T-helper 1 cell (primary cell): ENCODE data around the gene TFF2.

Experiments used
- DNase-seq, 5 donors: peaks; one replicate each; pipeline ENCODE4 v3.0.0-alpha.2; 2012 to 2020
- total RNA-seq, 4 donors: gene quantifications; one replicate each; lab custom pipeline; 2026; lab: John Stamatoyannopoulos, UW

Gene TFF2, protein sequence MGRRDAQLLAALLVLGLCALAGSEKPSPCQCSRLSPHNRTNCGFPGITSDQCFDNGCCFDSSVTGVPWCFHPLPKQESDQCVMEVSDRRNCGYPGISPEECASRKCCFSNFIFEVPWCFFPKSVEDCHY
- total RNA-seq = 0 to 0.15 (median 0) reads per million in 4 donors

DNA sequence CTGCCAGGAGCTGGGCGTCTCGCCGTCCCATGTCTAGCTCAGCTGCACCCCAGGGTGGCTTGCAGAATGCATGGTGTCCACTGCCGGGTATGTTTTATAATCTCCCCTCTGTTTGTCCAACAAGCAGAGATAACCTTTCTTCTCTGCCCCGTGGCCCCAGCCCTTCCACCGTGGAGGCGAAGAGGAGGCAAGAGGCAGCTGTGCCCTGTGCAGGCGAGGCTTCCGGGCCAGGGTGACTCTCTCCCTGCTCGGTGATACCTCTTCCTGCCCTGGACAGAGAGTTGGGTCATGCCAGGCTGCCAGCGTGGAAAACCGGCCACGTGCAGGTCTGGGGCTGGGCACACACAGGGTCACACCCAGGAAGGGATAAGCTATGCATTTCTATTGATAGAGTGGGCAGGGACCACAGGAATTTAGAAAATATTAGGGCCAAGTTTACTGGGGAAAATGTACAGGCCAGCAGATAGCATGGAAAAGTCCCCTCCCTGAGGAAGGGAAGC is at the start of gene TFF2:
TSS of gene TFF2 (minus strand) at position 68 of the 500 bp plus-strand sequence. CDS start at position 31, 37 bp downstream.
- DNase-seq = no peak

DNA sequence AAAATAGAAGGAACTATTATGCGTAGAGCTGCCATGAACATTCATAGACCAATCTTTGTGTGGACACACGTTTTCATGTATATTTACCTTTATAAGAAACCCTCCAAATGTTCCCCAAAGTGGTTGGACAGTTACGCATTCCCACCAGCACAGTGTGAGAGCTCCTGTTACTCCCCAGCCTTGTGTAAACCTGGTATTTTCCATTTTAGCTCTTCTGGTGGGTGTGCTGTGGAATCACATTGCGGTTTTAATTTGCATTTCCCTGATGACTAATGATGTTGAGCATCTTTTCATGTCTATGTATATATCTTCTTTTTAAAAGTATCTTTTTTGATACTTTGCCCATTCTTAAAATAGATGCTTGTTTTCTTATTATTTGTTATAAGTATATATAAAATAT is 49.7 kb upstream of the TFF2 start:
- no peak for DNase-seq

DNA sequence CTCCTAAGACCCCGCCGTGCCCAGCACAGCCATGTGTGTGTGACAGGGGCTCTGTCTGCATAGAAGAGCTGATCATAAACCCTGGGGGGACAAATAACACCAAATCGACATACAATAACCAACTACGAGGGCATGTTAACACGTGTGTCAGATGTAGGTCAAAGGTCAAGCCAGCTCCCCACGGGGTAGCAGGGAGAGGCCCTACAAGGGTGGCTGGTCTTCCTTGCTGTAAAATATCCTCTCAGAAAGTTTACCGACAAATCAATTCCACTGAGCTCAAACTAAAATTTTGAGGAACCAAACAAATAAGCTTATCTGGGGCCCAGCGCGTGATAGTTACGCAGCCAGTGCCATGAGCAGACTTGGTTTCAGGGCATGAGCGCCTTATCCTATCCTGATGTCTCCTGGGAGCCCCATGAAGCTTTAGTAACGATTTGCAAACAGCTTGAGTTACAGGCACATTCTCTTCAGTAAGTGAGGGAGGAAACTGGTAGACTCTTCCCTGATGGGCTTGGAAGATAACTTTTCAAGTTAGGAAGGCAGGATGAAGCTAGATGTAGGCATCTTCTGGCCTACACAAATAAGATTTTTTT is 47.7 kb upstream of the TFF2 start:
- no peak for DNase-seq

DNA sequence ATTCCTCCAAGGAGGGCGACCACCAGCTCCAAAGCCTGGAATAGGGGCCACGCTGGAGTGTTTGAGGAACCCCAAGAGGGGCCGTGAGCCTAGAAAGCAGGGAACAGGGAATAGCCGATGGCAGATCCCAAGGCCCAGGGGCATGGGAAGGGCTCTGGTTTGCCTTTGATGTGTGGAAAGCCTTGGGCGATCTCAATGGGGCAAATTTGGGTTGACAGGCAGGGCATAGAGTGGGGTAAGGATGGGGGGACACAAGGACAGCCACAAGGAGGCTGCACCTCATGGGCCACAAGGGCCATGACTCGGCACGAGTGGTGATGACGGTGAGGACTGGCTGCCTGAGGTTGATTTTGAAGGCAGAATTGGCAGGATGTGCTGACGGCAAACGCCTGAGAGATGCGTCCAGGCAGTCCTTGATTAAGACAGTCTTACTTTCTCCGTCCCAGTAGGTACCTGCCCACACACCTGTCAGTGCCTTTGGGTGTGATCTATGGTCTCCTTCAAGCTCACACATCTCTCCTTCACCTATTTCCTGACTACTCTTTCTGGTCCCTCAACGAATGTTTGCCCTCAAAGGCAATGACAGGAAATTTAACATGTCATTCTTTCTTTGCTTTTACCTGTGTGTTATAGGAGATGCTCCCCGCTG is 47.1 kb upstream of the TFF2 start:
- no peak for DNase-seq

DNA sequence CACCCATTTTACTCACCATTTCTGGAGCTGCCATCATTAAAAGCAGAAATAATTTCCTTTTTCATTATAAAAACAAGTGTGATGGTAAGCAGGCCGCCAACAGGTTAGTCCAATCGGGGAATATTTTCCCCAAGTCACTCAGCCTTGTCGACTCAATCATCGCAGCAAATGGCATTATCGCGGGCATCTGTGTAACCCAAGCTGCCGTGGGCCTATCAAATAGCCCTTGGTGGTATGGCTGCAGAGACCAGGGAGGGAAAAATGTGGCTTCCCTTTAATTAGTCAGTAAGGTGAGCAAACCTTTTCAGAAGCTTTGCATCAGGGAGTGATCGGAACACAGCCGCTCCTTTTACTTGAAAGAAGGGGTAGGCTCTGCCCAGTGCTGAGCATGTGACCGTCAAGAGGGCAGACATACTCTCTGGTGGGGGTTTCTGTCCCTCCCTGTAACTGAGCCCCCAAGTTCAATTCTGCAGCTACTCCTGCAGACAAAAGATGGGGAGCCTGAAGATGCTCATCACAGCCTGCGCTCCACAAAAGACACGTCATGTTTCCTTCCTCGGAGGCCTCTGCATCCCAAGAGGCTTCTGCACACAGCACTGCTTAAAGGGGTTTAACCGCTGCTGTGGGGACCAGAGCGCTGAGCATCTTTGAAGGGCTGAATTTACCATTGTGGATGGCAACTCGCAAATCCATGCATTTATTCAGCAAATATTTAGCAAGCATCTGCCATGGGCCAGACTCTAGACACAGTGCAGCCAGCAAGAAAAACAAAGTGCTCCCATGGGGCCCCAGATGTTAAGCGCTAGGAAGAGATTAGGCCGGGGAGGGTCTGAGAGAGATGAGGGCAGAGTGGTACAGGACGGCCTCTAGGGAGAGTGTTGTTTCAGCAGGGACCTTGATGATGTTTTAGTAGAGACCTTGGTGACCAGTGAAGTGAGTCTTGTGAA is 46.3 kb upstream of the TFF2 start:
- DNase-seq = no peak

DNA sequence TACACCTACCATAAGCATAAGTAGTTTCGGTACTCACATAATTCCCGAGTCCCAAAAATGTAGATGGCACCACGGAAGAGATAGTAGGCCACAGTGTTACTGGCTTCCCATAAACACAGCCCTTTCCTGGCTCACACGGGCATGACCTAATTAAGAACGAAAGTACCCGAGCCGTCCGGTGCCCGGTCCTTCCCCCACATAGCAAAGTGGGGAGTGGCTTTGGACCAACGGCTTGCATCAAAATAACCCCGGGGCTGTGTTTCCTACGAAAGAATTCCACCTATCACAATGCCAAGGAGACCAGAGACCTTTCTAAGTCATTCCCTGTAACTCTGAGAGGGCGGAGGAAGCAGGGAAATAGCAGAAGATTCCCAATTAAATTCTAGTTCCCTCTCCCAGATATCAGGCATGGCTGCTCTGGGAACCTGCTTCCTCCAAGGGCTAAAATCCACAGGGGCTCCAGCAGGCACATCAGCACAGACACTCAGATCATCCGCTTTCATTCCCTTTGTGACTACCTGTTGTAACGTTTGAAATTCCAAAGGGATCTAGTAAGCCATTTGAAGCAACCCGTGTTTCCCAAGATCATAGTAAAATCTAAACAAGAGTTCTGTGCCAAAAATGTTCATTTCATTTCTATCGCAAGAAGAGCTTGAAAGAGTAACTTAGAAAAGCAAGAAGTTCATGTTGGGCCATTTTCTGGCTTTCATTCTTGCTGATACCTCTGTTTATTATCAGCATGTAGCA is 45.3 kb upstream of the TFF2 start, which contains the start of gene TMPRSS3:
TSS of gene TMPRSS3 (minus strand) at position 148 of the 747 bp plus-strand sequence. CDS start 635 bp downstream, outside the sequence.
- no peak for DNase-seq

DNA sequence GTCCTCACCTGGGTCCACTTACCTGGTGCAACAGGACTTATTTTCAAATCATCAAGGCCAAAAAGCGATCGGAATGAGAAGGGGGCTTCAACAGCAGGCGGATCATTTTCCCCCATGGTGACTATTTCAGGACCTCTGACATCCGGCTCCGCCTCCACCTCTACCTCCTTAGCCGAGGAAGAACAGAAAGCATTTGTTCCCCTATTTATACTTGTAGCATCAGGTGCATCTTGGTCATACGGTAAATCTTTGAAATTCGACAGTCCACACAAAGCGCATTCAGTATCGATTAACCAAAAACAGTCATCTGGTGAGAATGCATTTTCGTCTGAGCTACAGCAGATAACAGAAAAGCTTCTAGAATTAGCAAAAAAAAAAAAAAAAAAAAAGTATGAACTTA is 44.5 kb upstream of the TFF2 start:
- DNase-seq = no peak

DNA sequence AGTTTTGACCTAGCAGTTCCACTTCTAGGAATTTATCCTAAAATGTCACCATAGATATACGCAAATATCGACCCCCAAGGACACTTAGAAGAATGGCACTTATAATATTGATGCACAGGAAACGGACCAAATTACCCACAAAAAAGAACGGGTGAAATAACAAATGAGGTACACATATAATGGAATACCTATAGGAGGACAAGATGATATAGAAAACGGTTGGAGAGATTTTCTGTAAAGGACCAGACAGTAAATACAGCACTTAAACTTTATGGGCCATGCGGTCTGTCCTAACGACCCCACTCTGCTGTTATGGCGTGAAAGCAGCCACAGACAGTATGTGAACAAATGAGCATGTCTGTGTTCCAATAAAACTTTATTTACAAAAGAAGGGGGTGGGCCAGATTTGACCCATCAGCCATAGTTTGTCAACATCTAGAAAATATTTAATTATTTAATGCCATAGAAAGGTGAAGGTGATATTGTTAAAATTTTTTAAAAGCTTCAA is 42.7 kb upstream of the TFF2 start:
- no peak for DNase-seq

DNA sequence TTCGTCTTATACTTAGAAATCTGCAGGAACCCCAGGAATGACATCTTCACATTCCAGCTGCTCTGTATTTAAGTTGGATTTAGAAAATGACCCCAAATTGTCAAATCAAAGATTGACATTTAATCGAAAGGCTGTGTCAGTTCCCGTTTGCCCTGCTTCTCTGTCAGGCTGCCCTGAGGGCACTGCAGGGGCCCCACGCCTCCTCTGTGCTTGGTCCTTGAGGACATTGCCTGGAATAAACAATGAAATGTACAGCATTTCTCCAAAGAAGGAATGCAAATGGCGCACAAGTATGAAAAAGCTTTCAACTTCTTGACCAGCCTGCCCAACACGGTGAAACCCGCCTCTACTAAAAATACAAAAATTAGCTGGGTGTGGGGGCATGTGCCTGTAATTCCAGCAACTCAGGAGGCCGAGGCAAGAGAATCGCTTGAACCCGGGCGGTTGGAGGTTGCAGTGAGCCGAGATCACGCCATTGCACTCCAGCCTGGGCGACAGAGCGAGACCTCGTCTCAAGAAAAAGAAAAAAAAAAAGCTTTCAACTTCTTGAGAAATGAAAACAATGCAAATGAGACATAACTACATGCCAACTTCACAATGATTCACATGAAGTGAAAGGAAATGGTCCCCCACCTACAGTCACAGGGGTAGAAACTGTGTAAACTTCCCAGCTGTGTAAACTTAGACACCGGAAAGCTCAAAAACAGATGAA is 42.1 kb upstream of the TFF2 start:
- no peak for DNase-seq

DNA sequence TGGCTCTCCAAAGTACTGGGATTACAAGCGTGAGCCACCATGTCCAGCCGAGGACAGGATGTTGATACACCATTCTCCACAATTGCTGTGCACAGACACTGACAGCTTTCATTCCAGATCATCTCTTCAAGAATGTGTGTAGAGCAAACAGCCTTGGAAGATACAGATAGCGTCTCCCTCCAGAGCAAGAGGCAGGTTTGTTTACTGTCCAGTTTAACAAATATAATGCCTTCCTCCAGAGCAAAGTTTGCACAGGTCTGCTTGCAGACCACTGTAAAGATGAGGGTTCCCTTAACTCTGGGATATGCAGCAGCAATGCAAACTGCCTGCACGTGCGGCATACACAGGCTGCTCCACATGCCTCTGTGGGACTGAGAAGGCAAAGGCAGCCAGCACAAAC is 40.5 kb upstream of the TFF2 start:
- no peak for DNase-seq

DNA sequence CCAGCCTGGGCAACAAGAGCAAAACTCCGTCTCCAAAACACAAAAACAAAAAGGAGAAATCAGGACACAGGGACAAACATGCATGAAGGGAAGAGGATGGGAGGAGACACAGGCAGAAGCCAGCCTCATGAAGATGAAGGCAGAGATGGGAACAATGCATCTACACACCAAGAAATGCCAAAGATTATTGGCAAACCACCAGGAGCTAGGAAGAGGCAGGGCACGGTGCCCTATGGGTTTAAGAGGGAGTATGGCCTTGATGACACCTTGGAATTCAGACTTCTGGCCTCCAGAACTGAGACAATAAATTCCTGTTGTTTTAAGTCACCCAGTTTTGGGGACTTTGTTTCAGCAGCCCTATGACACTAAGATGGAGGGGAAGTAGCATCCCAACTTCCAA is 39.9 kb upstream of the TFF2 start:
- DNase-seq = no peak

DNA sequence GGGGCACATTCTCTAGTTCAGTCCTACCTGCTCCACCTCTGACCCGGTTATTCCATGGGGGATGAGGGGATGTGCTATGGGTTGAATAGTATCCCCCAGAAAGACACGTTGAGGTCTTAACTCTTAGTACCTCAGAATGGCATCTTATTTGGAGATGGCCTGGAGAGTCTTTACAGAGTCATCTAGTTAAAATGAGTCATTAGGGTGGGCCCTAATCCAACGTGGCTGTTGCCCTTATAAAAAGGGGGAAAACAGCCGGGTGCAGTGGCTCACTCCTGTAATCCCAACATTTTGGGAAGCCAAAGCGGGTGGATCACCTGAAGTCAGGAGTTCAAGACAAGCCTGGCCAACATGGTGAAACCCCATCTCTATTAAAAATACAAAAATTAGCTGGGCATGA is 39.4 kb upstream of the TFF2 start:
- DNase-seq = no peak

DNA sequence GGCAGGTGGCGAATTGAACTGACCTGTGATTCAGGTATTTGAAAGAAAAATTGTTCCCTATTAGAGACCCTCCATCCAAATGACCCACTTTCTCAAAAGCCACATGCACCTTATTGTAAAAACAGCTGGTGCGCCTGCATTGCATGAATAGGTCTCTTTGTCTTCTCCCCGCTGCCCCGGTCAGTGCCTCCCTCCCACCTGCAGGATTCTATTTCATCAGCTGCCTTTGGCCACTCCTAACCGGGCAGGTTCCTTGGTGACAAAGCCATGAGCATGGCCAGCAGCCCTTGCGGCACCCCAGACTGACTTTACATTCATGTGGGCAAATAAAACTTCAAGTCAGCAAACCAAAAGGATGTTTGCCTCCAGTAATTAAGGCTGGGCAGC is 38.6 kb upstream of the TFF2 start:
- DNase-seq = no peak

DNA sequence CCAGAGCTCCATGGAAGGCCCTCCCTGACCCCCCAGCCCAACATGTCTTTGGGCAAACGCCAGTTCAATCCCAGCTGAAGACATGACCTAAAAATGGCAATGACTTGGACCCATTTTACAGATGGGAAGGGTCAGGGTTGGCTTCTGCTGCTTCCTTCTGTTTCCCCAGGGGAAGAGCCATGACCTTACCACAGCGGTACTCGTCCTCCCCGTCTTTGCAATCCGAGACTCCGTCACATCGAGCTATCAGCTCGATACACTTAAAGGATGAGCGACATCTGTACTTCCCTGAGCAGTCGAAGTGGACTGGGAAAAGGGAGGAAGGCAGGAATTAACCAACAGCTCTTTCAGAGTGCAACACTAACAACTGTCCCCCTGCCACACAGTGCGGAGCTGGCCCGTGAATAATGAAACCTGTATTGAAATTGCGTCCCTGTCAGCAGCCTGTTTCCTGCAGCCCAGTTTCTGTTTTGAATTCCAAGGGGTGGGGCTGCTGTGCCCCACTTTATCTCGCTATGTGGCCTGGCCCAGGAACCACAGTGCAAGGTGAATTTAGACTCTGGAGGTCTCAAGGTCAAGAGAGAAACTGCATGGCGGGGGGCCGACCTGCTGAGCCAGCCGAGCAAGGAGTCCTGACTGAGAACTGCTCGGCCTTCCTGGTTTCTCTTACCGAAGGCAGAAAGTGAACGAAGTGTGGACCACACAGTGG is 38.1 kb upstream of the TFF2 start:
- no peak for DNase-seq

DNA sequence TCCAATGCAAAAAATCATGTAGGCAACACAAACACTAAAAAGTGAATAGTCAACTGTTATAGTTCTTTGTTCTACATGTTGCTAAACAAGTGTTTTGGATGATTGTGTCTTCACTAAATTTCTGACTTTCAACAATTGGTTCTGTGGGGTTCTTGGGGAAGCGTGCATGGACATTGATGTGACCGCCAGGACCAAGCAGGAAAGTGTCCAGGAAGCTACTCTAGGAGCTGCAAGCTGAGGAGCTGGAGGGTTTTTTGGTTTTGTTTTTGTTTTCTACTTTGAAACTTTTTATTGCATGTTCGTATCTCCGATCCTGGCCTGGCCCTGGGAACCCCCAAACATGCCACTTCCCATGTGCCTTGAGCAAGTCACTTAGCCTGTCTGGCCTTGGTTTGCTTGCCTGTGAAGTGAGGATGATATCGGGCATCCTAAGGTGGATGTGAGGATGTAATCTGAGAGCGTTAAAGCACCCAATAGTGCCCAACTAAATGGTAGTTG is 37.1 kb upstream of the TFF2 start:
- DNase-seq = no peak

DNA sequence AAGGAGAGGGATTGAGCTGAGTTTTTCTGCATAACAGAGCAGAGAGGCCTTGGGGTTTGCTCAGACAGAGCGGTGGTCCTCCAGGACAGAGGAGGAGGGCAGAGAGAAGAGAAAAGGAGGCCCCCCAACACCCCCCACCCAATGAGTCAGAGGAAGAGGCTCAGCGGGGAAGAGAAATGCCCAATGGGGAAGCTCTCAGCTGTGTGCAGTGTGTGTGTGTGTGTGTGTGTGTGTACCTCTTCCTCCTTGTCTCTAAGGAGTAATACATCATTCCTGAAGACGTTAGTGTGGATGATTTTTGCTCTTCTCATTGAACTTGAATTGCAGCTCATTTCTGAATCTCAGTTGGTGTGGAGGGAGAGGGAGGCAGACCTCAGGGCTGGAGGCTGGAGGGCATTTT is 36.4 kb upstream of the TFF2 start:
- DNase-seq = no peak

DNA sequence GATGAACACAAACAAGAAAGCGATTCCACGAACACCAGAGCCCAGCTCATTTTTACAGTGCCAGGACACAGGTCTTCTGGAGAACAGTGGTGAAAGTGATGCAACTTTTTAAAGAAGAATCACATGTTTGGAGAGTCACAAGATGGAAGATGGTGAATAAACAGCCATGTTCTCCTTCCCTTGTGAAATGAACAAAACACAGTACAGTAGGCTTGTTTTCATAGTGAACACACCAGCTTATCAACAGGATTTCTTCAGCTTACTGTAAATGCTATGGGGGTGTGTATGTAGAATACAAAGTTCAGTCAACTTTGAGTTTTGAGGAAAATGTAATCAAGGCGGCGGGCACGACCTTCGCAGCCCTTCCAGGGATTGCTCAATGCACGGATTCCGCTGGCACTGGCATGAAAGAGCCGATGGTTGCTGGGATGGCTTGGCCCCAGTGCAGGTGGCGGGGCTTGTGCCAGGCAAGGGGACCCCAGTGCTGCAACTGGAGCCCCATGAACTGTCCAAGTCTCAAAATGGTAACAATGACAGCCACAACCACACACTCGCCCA is 35.3 kb upstream of the TFF2 start:
- no peak for DNase-seq

DNA sequence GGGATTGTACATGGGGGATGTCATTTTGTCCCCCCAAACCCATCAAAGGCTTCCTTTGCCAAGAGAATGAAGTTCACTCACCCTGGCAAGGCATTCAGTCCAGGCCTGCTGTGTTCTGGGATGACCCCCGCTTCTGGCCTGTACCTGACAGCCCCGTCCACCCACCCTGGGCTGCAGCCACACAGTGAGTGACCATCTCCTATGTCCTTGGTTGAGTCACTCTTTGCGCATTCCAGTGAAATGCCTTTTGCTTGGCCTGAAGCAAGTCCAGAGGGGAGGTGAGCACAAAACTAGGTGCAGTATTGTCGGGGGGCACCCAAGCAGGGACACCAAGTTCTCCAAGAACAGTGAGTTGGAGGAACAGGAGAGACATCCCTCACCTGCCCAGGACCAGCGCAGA is 34.8 kb upstream of the TFF2 start:
- no peak for DNase-seq

DNA sequence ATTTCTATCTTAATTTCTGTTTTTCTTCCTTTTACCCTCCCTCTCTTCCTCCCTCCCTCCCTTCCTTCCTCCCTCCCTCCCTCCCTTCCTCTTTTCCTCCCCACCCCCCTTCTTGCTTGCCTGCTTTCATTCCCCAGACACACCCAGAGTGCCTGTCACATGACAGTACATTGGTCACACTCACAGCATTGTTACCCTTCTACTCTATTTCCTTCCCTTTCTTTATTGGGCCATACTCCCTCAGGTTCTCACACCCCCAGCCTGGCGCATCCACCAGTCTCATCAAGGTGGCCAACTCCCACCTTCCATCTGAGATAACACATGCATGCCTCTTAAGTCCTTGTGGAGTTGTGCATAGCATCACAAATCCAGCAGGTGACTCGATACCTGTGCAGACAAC is 34.2 kb upstream of the TFF2 start:
- no peak for DNase-seq
